Measurements from ENCODE around the gene CCDC78.

CCDC78 gene

GRCh38 chr16:726438-727290 is at the start of gene CCDC78, which contains the start of gene HAGHL:
CCDC78 (minus strand) TSS chr16:726443; CDS start chr16:726367, 76 bp downstream.
HAGHL (plus strand) TSS chr16:727106; CDS start chr16:727510, 404 bp downstream.
- peak in 5 of 6 experiments; percentile 33 to 57 (median 53) for DNase-seq

GRCh38 chr16:775236-775796 is 49.1 kb upstream of the CCDC78 start:
- DNase-seq: no peak

GRCh38 chr16:774086-775001 is 48.1 kb upstream of the CCDC78 start:
- no peak for DNase-seq

- DNase-seq: no peak
These were observed 46.7 kb upstream of the CCDC78 start for GRCh38 chr16:772959-773358.

GRCh38 chr16:770411-770810 is 44.2 kb upstream of the CCDC78 start:
- no peak for DNase-seq

GRCh38 chr16:769934-770333 is 43.7 kb upstream of the CCDC78 start:
- no peak for DNase-seq

- DNase-seq: no peak
These were observed 43.0 kb upstream of the CCDC78 start for GRCh38 chr16:769184-769784.

GRCh38 chr16:768428-768827 is 42.2 kb upstream of the CCDC78 start:
- no peak for DNase-seq

- no peak for DNase-seq
These were observed 41.5 kb upstream of the CCDC78 start for GRCh38 chr16:767743-768235.

- DNase-seq: no peak
These were observed 40.8 kb upstream of the CCDC78 start for GRCh38 chr16:766820-767640.

GRCh38 chr16:766008-766819 is 40.0 kb upstream of the CCDC78 start:
- no peak for DNase-seq

- DNase-seq: no peak
These were observed 39.2 kb upstream of the CCDC78 start for GRCh38 chr16:765488-765865.

- DNase-seq: no peak
These were observed 38.7 kb upstream of the CCDC78 start for GRCh38 chr16:764848-765487.

- no peak for DNase-seq
These were observed 38.0 kb upstream of the CCDC78 start for GRCh38 chr16:764184-764750.

- DNase-seq: no peak
These were observed 37.3 kb upstream of the CCDC78 start for GRCh38 chr16:763369-764183.

- no peak for DNase-seq
These were observed 36.5 kb upstream of the CCDC78 start for GRCh38 chr16:762595-763268.

- no peak for DNase-seq
These were observed 35.6 kb upstream of the CCDC78 start for GRCh38 chr16:761625-762513.

Measured in stimulated activated naive CD4-positive, alpha-beta T cell (primary cell).